Measurements from ENCODE around the gene PARVB.

The PARVB gene

DNA sequence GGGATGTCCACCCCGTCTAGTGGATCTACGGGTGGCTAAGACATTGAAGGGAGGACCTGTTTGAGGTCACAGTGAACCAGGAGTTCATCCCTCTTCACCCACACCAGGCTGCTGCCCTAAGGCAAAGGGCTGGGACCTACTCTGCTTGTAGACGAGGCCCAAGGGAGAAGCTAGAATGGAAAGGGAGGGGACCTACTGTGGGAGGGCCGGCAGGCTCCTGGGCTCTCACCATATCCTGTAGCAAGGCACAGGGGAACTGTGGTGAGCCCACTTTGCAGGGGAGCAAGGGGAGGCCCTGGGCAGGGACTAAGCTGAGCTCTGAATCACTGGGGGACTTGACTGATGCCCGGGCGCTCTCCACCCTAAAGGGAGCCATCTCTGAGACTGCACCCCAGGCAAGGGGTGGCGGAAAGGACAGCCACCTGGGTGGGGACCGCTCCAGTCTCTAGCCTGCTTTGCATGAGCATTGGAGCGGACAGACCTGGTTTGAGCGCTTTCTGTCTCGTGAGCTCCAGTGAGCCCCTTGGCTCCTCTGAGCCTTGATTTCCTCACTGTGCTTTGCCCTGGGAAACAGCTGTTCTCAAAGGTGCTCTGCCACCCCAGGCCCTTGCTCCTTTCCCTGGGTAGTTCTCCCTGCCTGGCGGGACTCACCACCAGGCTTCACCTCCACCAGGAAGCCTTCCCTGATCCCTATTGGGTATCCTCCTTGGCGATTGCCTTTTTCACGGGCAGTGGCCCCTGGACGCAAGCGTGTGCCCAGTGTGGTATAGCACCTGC lies 180.8 kb downstream of the PARVB start:
- DNase-seq: no peak

- no peak for DNase-seq
These were observed 181.6 kb downstream of the PARVB start for GRCh38 chr22:44205516-44206329.

DNA sequence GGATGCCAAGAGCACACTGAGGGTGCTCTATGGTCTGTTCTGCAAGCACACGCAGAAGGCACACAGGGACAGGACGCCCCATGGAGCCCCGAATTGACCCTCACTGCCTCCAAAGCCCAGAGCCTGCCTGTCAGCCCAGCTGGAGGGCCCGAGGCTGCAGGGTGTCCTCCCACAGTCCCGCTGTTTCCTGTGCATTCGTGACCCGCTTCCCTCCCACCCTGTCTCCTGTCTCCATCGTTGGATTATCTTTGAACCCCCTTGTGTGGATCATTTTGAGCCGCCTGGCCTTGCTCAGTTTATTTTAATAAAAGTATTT lies 182.2 kb downstream of the PARVB start:
- no peak for DNase-seq

DNA sequence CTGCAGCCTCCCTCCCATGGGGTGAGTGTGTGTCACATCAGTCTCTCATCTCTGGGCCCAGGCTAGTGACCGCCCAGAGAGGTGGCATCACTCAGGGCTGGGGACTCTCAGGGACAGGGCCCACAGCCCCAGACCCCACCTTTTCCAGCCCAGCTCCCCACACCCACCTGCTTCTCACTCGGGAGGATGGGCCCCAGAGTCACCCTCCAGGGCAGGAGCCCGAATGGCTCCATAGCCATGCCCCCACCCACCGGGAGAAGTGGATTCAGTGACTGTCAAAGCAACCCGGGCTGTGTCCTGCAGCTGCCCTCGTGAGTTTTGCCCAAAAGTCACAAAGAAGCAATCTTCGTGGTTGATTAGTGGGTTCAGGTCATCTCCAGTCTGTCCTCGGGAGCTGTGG lies 182.6 kb downstream of the PARVB start:
- no peak for DNase-seq

GRCh38 chr22:44207173-44207980 lies 183.3 kb downstream of the PARVB start:
- DNase-seq: no peak

- no peak for DNase-seq
These were observed 183.8 kb downstream of the PARVB start for GRCh38 chr22:44207981-44208317.

DNA sequence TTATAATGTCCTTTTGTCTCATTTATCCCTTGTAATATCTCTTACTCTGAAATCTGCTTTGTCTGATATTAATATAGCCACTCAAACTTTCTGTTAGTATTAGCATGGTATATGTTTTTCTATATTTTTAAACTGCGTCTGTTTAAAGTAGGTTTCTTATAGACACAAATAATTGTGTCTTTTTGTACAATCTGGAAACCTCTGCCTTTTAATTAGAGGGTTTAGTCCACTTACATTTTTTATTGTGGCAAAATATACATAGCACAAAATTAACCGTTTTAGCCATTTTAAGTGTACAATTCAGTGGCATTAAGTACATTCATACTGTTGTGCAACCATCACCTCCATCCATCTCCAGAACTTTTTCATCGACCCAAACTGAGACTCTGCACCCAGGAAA lies 185.2 kb downstream of the PARVB start:
- DNase-seq: no peak

GRCh38 chr22:44210722-44211121 lies 186.6 kb downstream of the PARVB start:
- no peak for DNase-seq

GRCh38 chr22:44211256-44211945 lies 187.3 kb downstream of the PARVB start:
- DNase-seq: no peak

DNA sequence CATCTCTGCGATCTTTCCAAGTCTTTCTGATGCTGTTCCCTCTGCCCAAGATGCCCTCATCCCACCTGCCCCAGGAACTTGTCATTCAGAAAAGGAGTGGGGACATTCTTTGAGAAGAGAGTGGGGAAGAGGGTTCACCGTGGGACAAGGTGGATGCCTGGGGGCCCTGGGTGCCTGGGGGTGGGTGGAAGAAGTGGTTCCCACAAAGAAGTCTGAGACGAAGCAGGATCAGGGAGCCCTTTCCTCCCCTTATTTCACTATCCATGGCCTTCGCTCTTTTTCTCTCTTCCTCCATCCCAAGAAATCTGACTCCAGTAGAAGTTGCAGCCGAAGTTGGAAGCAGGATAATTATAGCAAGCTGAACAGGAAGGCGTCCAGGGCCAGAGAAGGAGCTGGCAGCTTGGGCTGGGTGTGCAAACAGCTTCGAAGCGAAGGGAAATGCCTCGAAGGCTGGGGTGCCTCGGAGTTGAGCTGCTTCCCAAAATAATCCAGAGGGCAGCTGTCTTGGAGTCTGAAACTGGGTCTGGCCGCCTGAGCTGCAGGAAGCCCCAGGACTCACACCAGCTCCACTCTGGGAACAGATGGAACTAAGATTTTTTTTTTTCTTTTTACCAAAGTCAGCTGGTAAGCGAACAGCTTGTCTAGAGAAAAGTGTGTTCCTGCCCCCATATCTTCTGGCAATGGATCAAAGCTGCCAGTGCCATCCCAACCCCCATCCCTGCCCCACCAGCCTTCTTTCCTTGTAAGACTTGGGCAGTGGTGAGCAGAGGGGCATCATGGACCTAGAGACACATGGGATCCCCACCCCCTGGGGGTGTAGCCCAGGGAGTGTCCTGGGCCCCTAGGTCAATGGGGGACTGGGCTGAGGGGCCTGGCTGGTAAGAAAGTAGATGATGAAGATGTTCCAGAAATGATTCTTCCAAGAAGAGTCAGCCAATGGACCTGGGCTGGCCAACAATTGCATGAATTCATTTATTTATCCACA lies 188.1 kb downstream of the PARVB start:
- no peak for DNase-seq

DNA sequence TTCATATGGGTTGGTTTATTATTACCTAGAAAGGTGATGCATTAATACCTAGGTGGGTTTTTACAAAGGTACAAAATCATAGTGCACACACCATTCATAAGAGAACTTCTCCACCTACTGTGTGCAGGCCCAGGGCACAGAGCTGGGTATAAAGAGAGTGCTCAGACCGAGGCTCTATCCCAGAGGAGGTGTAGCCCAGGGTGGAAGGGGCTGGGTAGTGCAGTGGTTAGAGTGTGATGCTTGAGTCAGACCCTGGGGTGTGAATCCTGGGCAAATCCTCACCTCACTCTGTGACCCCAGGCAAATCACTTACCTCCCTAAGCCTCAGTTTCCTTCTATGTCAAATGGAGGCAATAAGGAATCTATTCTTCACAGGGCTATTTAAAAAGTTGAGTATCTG lies 188.8 kb downstream of the PARVB start:
- no peak for DNase-seq

GRCh38 chr22:44213489-44214043 lies 189.5 kb downstream of the PARVB start:
- no peak for DNase-seq

- no peak for DNase-seq
These were observed 190.1 kb downstream of the PARVB start for GRCh38 chr22:44214187-44214586.

DNA sequence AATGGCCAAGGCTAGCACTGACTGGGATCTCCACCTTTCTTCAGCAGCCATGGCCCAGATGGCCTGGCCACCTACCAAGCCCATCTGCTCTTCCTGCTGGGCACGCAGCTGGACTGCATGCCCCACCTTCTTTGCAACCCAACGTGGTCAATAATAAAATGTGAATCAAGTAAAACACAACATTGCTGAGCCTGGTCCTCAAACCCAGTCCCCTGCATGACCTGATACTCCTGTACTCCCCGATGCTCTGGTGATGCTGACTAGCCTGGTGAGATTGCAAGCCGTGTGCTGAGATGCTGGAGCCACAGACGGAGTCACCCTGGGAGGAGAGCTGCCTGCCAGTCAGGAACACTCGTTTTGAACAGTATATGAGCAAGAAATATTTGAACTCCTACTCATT lies 190.7 kb downstream of the PARVB start:
- no peak for DNase-seq

- DNase-seq: no peak
These were observed 191.2 kb downstream of the PARVB start for GRCh38 chr22:44215287-44215686.

DNA sequence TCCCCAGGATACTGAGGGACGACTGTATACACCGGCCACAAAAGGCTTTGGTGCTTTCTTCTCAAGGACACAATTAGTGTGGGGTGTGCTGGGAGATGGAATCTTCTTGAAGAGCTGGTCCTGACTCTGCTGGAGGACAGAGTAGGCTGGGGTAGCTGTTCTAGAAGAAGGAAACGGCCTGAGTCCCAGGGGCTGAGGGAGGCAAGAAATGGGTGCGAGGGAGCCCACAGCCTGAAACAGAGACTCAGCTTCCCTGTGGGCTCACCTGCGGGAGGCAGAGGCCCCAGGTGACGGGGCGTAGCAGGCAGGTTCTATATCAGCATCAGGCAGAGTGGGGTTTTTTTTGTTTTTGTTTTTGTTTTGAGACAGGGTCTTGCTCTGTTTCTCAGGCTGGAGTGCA lies 193.2 kb downstream of the PARVB start:
- DNase-seq: no peak

- DNase-seq: no peak
These were observed 194.0 kb downstream of the PARVB start for GRCh38 chr22:44218071-44218470.

DNA sequence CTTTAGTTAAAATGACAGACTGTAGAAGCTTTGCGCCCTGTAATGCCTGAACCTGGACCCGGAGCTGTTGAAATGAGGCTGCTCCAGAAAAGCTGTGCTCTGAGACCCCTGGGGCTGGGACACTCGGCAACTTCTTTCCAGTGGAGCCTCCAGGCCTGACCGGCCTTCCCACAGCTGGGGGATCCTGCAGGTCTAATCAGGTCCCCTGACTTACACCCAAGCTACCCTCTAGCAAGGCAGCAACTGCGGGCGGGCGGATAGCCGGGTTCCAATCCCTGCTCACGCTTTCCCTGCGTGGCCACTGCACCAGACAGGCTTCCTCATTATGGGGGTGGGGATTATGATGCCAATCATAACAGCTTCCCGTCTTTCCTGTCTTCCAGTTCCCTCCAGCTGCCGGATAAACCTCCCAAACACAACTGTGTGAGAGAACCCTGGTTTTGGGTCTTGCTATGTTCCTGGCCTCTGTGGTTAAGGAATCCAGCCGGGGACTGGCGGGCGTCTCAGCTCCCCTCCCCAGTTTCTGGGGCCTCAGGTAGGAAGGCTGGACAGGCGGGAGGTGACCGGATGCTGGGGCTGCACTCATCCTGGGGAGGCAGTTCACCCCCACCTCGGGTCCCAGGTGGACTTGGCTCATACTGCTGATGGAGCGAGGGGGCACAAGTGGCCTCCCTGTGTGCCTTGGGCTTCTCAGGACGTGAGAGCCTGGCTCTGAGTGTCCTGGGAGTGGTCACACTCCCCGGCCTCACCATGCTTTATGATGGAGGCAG lies 195.2 kb downstream of the PARVB start:
- DNase-seq: no peak

DNA sequence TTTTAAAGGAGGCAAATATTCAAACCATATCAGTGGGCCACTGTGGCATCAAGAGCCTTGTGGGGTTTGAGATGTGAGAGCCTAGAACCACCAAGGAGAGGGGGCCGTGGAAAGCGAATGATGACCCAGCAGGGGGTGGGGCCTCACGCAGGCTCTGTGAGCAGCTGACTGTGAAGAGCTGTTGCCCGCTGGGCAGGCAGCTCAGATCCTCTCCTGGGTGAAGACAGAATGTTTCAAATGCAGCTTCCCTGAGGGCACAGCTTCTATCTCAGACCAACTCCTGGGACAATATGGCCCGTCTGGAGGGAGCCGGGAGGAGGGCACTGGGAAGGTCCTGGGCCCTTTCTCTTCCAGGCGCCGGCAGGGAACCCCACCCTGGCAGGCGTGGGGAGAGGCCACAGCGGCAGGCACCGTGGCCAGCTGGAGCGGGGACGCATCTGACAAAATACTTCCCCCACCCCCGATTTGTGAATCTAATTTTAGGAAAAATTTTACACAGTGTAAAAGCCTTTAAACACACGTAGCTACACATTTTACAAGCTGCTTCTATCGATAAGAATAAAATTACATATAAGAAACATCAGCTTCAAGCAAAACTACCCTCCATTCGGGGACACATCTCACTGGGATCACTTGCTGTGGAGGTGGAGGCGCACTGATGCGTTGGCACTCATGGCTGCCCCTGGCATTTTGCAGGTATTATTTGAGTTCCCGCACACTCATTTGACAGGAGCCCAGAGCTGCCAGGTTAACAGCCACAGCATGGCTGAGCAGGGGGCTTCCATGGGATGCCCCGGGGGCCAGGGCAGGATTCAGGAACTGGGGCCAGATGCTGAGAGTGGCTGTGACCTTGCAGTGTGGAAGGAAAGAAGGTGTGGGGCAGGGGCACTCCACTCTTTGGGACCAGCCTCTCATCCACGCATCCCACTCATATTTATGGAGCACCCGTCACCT lies 196.9 kb downstream of the PARVB start:
- no peak for DNase-seq

All from C1 segment of cervical spinal cord (tissue), 14 donors.